CD14-positive monocyte (primary cell): ENCODE measurements around the gene UBR1. TPM values are rescaled to one million over a fixed set of nuclear protein-coding genes. Genes with fewer than 3 reads are reported as not detected.

Experiments
- DNase-seq, 3 donors: peaks; one replicate each; pipeline ENCODE4 v3.0.0-alpha.2; 2011 to 2022
- H2AFZ ChIP-seq: 2 replicates; pipeline ENCODE4 v1.6.0; 2012; ENCODE audit warnings: mild to moderate bottlenecking, low read depth, low read length, inconsistent platforms; ENCODE audit not compliant: insufficient read depth, poor library complexity, severe bottlenecking
- H3K27ac ChIP-seq, 2 donors: 1 replicate in 1 of 2; 2 replicates in 1 of 2; pipeline ENCODE4 v1.5.1; 2012 to 2013; ENCODE audit warnings: low read length in 2 of 2, control low read depth in 1 of 2, inconsistent platforms in 1 of 2, low read depth in 1 of 2, mild to moderate bottlenecking in 1 of 2
- H3K27me3 ChIP-seq, 2 donors: one replicate each; pipeline versions ENCODE4 v1.6.0 to v1.6.1; 2011 to 2013; ENCODE audit warnings: low read length in 2 of 2; ENCODE audit not compliant: control insufficient read depth in 2 of 2, insufficient read depth in 2 of 2
- H3K36me3 ChIP-seq, 2 donors: replicated peaks in 1 of 2; 1 replicate in 1 of 2; 2 replicates in 1 of 2; pipeline versions ENCODE4 v1.5.1 to v1.6.1; 2012 to 2013; ENCODE audit warnings: low read length in 2 of 2, control low read depth in 1 of 2, inconsistent platforms in 1 of 2, mild to moderate bottlenecking in 1 of 2; ENCODE audit not compliant: insufficient read depth in 2 of 2, control insufficient read depth in 1 of 2
- H3K4me1 ChIP-seq, 2 donors: 1 replicate in 1 of 2; 2 replicates in 1 of 2; pipeline versions ENCODE4 v1.5.1 to v1.6.1; 2012 to 2013; ENCODE audit warnings: low read length in 2 of 2, control low read depth in 1 of 2, inconsistent platforms in 1 of 2, mild to moderate bottlenecking in 1 of 2, moderate library complexity in 1 of 2; ENCODE audit not compliant: insufficient read depth in 2 of 2, control insufficient read depth in 1 of 2
- H3K4me2 ChIP-seq: replicated peaks from 2 replicates; pipeline ENCODE3; 2012; ENCODE audit warnings: low read length, moderate library complexity, mild to moderate bottlenecking; ENCODE audit not compliant: poor library complexity, severe bottlenecking; ENCODE audit errors: extremely low read depth
- H3K4me3 ChIP-seq, 3 experiments: fragments of 200-600 bp in 1 of 3; sonication (generic) in 1 of 3; replicated peaks in 1 of 3; 1 replicate in 2 of 3; 2 replicates in 1 of 3; pipeline ENCODE4 v1.5.1; 2011 to 2013; ENCODE audit warnings: low read length in 3 of 3, mild to moderate bottlenecking in 3 of 3, control low read depth in 2 of 3, low read depth in 2 of 3, inconsistent platforms in 1 of 3, moderate library complexity in 1 of 3
- H3K79me2 ChIP-seq: 2 replicates; pipeline ENCODE4 v1.6.0; 2012; ENCODE audit warnings: mild to moderate bottlenecking, control low read depth, inconsistent platforms, low read length, moderate library complexity; ENCODE audit not compliant: insufficient read depth
- H3K9ac ChIP-seq: 2 replicates; pipeline ENCODE4 v1.6.0; 2017; ENCODE audit warnings: low read length, mild to moderate bottlenecking; ENCODE audit not compliant: insufficient read depth, poor library complexity, severe bottlenecking
- H3K9me3 ChIP-seq, 2 donors: replicated peaks in 1 of 2; 1 replicate in 1 of 2; 2 replicates in 1 of 2; pipeline versions ENCODE4 v1.5.1 to v1.6.1; 2012 to 2013; ENCODE audit warnings: low read length in 2 of 2, control low read depth in 1 of 2; ENCODE audit not compliant: control insufficient read depth in 1 of 2, insufficient read depth in 1 of 2
- H4K20me1 ChIP-seq: 2 replicates; pipeline ENCODE4 v1.6.0; 2012; ENCODE audit warnings: mild to moderate bottlenecking, low read length, control low read depth, moderate library complexity; ENCODE audit not compliant: insufficient read depth
- H3K27ac Mint-ChIP-seq, 7 donors: one replicate each; pipeline ENCODE4 v1.8.0; 2020; ENCODE audit warnings: mild to moderate bottlenecking in 7 of 7, mixed read lengths in 7 of 7, moderate library complexity in 6 of 7, inconsistent platforms in 2 of 7
- H3K27me3 Mint-ChIP-seq, 3 donors: one replicate each; pipeline ENCODE4 v1.8.0; 2021 to 2022; ENCODE audit warnings: low read depth in 3 of 3, mild to moderate bottlenecking in 3 of 3, mixed read lengths in 3 of 3, moderate library complexity in 3 of 3, inconsistent platforms in 1 of 3
- H3K36me3 Mint-ChIP-seq, 2 donors: one replicate each; pipeline ENCODE4 v1.8.0; 2020; ENCODE audit warnings: mixed read lengths in 2 of 2, inconsistent platforms in 1 of 2, mild to moderate bottlenecking in 1 of 2
- H3K4me1 Mint-ChIP-seq: one replicate; pipeline ENCODE4 v1.8.0; 2020; ENCODE audit warnings: mild to moderate bottlenecking, mixed read lengths
- H3K4me3 Mint-ChIP-seq, 2 donors: one replicate each; pipeline ENCODE4 v1.8.0; 2020; ENCODE audit warnings: mild to moderate bottlenecking in 2 of 2, mixed read lengths in 2 of 2, moderate library complexity in 1 of 2
- H3K9me3 Mint-ChIP-seq, 7 donors: one replicate each; pipeline ENCODE4 v1.8.0; 2020 to 2022; ENCODE audit warnings: mixed read lengths in 7 of 7, mild to moderate bottlenecking in 6 of 7, moderate library complexity in 6 of 7, inconsistent platforms in 2 of 7
- CTCF ChIP-seq: fragments of 200-600 bp; IDR thresholded peaks from one replicate; pipeline ENCODE4 v1.8.0; 2022; ENCODE audit warnings: antibody characterized with exemption, mild to moderate bottlenecking
- WGBS: methylation state at CpG from one replicate; pipeline ENCODE4 v1.1.5; 2013; ENCODE audit warnings: missing lambda C conversion rate; ENCODE audit not compliant: insufficient coverage; 5-methylcytosine and 5-hydroxymethylcytosine counted together
- intact Hi-C, 2 donors: fragments of 100-400 bp; cut with micrococcal nuclease; formaldehyde crosslinking; loops; one replicate each; pipeline versions ENCODE4 v1.15.0 to v1.15.1; 2023
- polyA plus RNA-seq, 3 donors: library from polyadenylated mRNA; depleted of rRNA in 1 of 3; unstranded in 2 of 3; stranded (reverse) in 1 of 3; fragments of 300-500 nt in 2 of 3; fragments of >200 nt in 1 of 3; fragmentation: Illumina TruSeq in 2 of 3; gene quantifications; 1 replicate in 2 of 3; 2 replicates in 1 of 3; pipeline ENCODE4 v1.2.3, GENCODE V29; 2012 to 2021

Gene UBR1
- polyA plus RNA-seq, 3 donors, result 5.1 to 7.9 (median 6.3) TPM

DNA sequence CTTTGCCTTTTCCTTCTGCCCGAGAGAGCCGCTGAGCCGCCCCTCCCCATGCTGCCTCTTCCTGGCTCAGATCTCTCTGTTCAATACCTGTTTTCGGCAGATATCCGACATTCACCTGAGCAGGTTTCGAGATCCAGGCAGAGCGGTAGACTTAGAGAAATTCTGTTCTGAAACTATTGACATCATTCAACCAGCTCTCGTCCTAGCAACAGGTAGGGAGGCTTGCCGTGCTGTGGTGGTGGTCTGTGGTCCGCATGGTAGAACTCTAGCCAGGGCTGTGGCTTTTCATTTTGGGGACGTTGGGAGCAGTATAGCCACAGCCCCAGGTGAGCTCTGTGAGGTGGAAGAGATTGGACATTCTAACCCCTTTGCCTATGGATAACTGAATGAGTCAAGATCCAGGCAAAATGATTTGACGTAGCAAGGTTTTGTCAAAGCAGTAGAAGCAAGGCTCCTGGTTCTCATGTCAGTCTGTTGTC lies 28.4 kb upstream of the UBR1 start:
- Histone ChIP-seq H4K20me1 (no peaks in the 10 kb centered on the region), H3K27ac (peak overlapping the region in 1 of 2 donors; percentile 89), H3K4me2 (peak overlapping the region; percentile 87), H3K79me2 (peaks cover 29% of the 10 kb centered on the region), H3K4me3 (peak overlapping the region; percentile 67 to 90 (median 73)), H3K4me1 (peaks cover 15 to 22% of the 10 kb centered on the region in 2 donors), H3K36me3 (peaks cover 28 to 29% of the 10 kb centered on the region in 2 donors), H3K9ac (peak overlapping the region; percentile 94), H2AFZ (peak overlapping the region; percentile 94), H3K27me3 (no peaks in the 10 kb centered on the region), H3K9me3 (no peaks in the 10 kb centered on the region)
- no peak for DNase-seq
- WGBS, result 10% methylated on average over 8 of the region's 12 CpGs
- peaks cover 25% of the 10 kb centered on the region for H3K4me1 Mint-ChIP-seq
- H3K4me3 Mint-ChIP-seq, result peak overlapping the region; percentile 91 to 95
- H3K9me3 Mint-ChIP-seq, result peaks cover 0 to 6% (median 2%) of the 10 kb centered on the region in 7 donors
- peak overlapping the region; percentile 72 to 92 (median 81) for H3K27ac Mint-ChIP-seq
- H3K27me3 Mint-ChIP-seq, result peaks cover 0 to 5% (median 0%) of the 10 kb centered on the region in 3 donors
- TF ChIP-seq CTCF, result no peak
- H3K36me3 Mint-ChIP-seq, result peaks cover 25 to 34% of the 10 kb centered on the region in 2 donors
- intact Hi-C loops, result no loop called here

DNA sequence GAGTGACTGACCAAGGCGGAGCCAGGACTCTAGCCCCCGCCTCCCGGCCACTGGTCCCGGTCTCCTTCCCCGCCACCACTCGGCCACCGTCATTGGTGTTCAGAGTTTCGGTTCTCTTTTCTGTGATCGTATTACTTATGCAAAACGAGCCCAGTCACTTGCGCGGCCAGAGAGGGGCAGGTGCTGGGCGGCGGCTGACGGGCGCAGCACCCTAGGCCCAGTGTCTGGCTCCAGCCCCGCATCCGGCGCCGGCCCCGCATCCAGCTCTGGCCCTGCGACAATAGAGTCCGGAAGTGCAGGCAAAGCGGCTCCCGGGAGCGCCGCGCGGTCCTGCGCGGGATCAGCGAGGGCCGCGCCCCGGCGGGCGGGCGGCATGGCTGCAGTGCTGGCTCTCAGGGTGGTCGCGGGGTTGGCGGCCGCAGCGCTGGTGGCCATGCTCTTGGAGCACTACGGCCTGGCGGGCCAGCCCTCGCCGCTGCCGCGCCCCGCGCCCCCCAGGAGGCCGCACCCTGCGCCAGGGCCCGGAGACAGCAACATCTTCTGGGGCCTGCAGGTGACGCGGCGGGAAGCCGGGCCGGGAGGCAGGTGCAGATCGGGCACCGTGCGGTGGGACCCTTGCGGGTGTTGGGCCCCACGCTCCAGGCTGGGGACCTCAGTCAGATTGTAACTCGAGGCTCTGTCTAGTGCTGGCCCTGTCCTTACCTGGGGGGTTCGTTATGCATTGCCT lies 27.8 kb upstream of the UBR1 start, which contains the start of gene TMEM62:
TMEM62 (plus strand) TSS at position 157 of the 727 bp plus-strand sequence; CDS start at position 374, 217 bp downstream.
- Histone ChIP-seq H3K79me2 (peaks cover 29% of the 10 kb centered on the region), H4K20me1 (no peaks in the 10 kb centered on the region), H3K4me2 (peak within 1 kb of the TSS; percentile 87), H3K4me3 (peak within 1 kb of the TSS; percentile 67 to 90 (median 73)), H3K4me1 (peaks cover 20 to 28% of the 10 kb centered on the region in 2 donors), H3K36me3 (peaks cover 22 to 23% of the 10 kb centered on the region in 2 donors), H3K27me3 (no peaks in the 10 kb centered on the region), H2AFZ (peak within 1 kb of the TSS; percentile 94), H3K27ac (peak within 1 kb of the TSS in 1 of 2 donors; percentile 89), H3K9ac (peak within 1 kb of the TSS; percentile 94), H3K9me3 (no peaks in the 10 kb centered on the region)
- peaks cover 20 to 28% of the 10 kb centered on the region in 2 donors for H3K36me3 Mint-ChIP-seq
- intact Hi-C loops, result no loop called here
- peak within 1 kb of the TSS; percentile 75 to 95 (median 91) for H3K27ac Mint-ChIP-seq
- no peak for TF ChIP-seq CTCF
- H3K4me1 Mint-ChIP-seq, result peaks cover 29% of the 10 kb centered on the region
- under 1% methylated on average over 66 of the region's 66 CpGs for WGBS
- DNase-seq, result peak; percentile 84 to 89 (median 87)
- H3K4me3 Mint-ChIP-seq, result peak within 1 kb of the TSS; percentile 91 to 95
- peaks cover 0 to 6% (median 0%) of the 10 kb centered on the region in 3 donors for H3K27me3 Mint-ChIP-seq
- H3K9me3 Mint-ChIP-seq, result peaks cover 2 to 8% (median 4%) of the 10 kb centered on the region in 7 donors
